GM21737 (cell line): ENCODE data around the gene DMXL2.
"Not testable (repeated sequence)": the region's sequence is repeated elsewhere in the genome, so short reads cannot be mapped to it uniquely, and the experiment has no call there.

ENCODE experiments used
- ATAC-seq: cut with Tn5 transposase; IDR thresholded peaks from one replicate; pipeline ENCODE4 v1.9.1; 2021; ENCODE audit warnings: mild to moderate bottlenecking, moderate library complexity; ENCODE audit not compliant: unreplicated experiment

Gene DMXL2

GRCh38 chr15:51494411-51495314, 127.9 kb downstream of the DMXL2 start:
- no peak for ATAC-seq

- no peak for ATAC-seq
Observed at GRCh38 chr15:51493892-51494291, 128.7 kb downstream of the DMXL2 start.

GRCh38 chr15:51492528-51492927, 130.0 kb downstream of the DMXL2 start:
- ATAC-seq, result no peak

- no peak for ATAC-seq
Observed at GRCh38 chr15:51491941-51492340, 130.6 kb downstream of the DMXL2 start.

GRCh38 chr15:51484781-51485180, 137.8 kb downstream of the DMXL2 start:
- no peak for ATAC-seq

GRCh38 chr15:51483985-51484384, 138.6 kb downstream of the DMXL2 start:
- no peak for ATAC-seq

GRCh38 chr15:51483520-51483919, 139.1 kb downstream of the DMXL2 start:
- ATAC-seq, result no peak

GRCh38 chr15:51475736-51476135, 146.8 kb downstream of the DMXL2 start:
- no peak for ATAC-seq

GRCh38 chr15:51470512-51470911, 152.1 kb downstream of the DMXL2 start:
- no peak for ATAC-seq

- no peak for ATAC-seq
Observed at GRCh38 chr15:51460796-51461195, 161.8 kb downstream of the DMXL2 start.

GRCh38 chr15:51450001-51450400, 172.6 kb downstream of the DMXL2 start:
- ATAC-seq, result no peak

- no peak for ATAC-seq
Observed at GRCh38 chr15:51448622-51449399, 173.8 kb downstream of the DMXL2 start.

GRCh38 chr15:51447855-51448621, 174.5 kb downstream of the DMXL2 start:
- ATAC-seq, result no peak

- not testable (repeated sequence) for ATAC-seq
Observed at GRCh38 chr15:51446029-51446744, 176.4 kb downstream of the DMXL2 start.

- no peak for ATAC-seq
Observed at GRCh38 chr15:51444807-51445206, 177.8 kb downstream of the DMXL2 start.

- no peak for ATAC-seq
Observed at GRCh38 chr15:51444112-51444511, 178.5 kb downstream of the DMXL2 start.

GRCh38 chr15:51443282-51443914, 179.2 kb downstream of the DMXL2 start:
- no peak for ATAC-seq

- ATAC-seq, result no peak
Observed at GRCh38 chr15:51438526-51438925, 184.0 kb downstream of the DMXL2 start.

- no peak for ATAC-seq
Observed at GRCh38 chr15:51425517-51426040, 197.0 kb downstream of the DMXL2 start.

GRCh38 chr15:51424780-51425179, 197.8 kb downstream of the DMXL2 start:
- no peak for ATAC-seq
